ENCODE data around the gene PRPF40A.

Gene PRPF40A

DNA sequence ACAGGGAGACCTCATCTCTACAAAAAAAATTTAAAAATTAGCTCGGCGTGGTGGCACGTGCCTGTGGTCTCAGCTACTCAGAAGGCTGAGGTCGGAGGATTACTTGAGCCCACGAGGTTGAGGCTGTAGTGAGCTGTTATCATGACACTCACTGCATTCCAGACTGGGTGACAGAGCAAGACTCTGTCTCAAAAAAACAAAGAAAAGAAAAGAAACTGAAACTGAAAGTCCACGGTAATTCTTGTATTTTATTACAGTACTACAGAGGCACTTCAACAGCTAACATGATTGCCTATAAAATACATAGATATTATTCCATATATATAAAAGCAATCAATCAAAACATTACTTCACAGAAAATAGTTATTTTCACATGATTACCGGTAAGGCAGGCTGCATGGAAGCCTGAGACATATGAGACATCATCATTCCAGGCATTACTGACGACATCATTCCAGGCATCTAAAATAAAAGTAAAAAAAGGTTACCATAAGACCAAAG is 23.1 kb downstream of the PRPF40A start:
- Histone ChIP-seq H3K27me3 (ENCODE audit: control insufficient read depth, insufficient read depth, low read length, poor library complexity, severe bottlenecking) (no peaks in the 10 kb centered on the region), H3K36me3 (ENCODE audit: control insufficient read depth, insufficient read depth, low read length) (no peaks in the 10 kb centered on the region), H3K27ac (ENCODE audit: insufficient read depth, low read depth, low read length, poor library complexity, severe bottlenecking) (no peak overlapping the region), H3K4me1 (ENCODE audit: control insufficient read depth, insufficient read depth, low read length) (no peaks in the 10 kb centered on the region), H3K4me3 (ENCODE audit: insufficient read depth, low read depth, low read length) (no peak overlapping the region), H3K9me3 (ENCODE audit: control insufficient read depth, low read length) (no peaks in the 10 kb centered on the region)
- 94 to 95% methylated on average over 7 to 8 of the region's 8 CpGs for WGBS, 2 experiments

DNA sequence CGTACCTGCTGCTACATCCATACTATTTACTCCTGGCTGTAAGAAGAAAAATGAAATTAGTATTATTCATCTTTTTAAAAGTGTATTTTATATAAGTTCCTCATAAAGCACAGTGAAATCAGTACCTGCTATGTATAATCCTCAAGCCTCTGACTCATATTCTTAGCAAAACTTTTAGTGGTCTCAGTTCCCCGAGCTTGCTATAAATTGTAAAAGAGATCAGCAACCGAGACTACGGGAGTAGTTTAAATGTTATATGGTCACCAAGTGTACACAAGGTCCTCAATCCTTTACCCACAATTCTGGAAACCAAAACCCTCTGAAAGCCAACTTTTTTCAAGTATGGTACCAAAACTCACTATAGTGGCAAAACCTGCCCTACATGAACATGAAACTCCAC is 24.2 kb downstream of the PRPF40A start:
- WGBS, 2 experiments: 98 to 100% methylated on average over 3 to 4 of the region's 4 CpGs
- Histone ChIP-seq H3K36me3 (ENCODE audit: control insufficient read depth, insufficient read depth, low read length) (peaks cover 5% of the 10 kb centered on the region), H3K9me3 (ENCODE audit: control insufficient read depth, low read length) (no peaks in the 10 kb centered on the region)

DNA sequence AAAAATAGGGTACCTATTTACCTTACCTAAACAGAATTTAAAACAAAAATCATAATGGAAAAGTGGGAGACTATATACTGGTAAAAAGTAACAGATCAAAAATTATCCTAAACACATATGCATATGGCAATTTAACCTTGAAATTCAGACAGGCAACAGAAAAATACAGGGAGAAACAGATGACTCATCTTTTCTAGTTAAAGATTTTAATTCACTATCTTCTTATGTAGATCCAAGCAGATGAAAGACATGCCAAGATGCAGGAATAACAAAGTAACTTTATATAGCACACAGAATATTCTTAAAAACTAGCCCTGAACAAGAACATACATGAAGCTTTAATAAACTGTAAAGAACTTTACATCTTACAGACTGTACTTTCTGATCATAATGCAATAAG is 30.9 kb downstream of the PRPF40A start:
- H3K4me1 ChIP-seq (ENCODE audit: control insufficient read depth, insufficient read depth, low read length): no peaks in the 10 kb centered on the region

More for the DNA sequence above, 24.2 kb downstream of the PRPF40A start:
- Histone ChIP-seq H3K27me3 (ENCODE audit: control insufficient read depth, insufficient read depth, low read length, poor library complexity, severe bottlenecking) (no peaks in the 10 kb centered on the region), H3K4me3 (ENCODE audit: insufficient read depth, low read depth, low read length) (no peak overlapping the region), H3K4me1 (ENCODE audit: control insufficient read depth, insufficient read depth, low read length) (no peaks in the 10 kb centered on the region), H3K27ac (ENCODE audit: insufficient read depth, low read depth, low read length, poor library complexity, severe bottlenecking) (no peak overlapping the region)

DNA sequence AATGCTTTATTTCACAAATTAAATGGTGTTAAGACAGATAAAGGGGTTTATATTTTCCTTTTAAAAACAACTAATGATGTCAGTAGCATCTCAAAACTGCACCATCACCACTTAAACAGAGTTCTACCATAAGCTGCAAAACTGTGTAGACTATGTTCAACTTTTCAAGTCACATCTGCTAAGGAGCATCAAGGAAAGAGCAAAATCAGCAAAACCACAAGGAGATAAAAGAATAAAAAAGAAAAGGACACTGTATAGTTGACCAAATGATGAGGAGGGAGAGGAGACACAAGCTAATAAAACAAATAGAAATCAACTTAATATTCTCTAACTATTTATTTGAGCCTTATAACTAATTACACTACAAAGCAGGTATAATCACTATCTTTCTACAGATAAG is 33.9 kb downstream of the PRPF40A start:
- no peak overlapping the region for H3K4me3 ChIP-seq (ENCODE audit: insufficient read depth, low read depth, low read length)
- no peaks in the 10 kb centered on the region for H3K4me1 ChIP-seq (ENCODE audit: control insufficient read depth, insufficient read depth, low read length)
- no peaks in the 10 kb centered on the region for H3K27me3 ChIP-seq (ENCODE audit: control insufficient read depth, insufficient read depth, low read length, poor library complexity, severe bottlenecking)
- no peaks in the 10 kb centered on the region for H3K9me3 ChIP-seq (ENCODE audit: control insufficient read depth, low read length)
- H3K36me3 ChIP-seq (ENCODE audit: control insufficient read depth, insufficient read depth, low read length): peaks cover 31% of the 10 kb centered on the region
- H3K27ac ChIP-seq (ENCODE audit: insufficient read depth, low read depth, low read length, poor library complexity, severe bottlenecking): no peak overlapping the region

More for the DNA sequence above, 30.9 kb downstream of the PRPF40A start:
- Histone ChIP-seq H3K4me3 (ENCODE audit: insufficient read depth, low read depth, low read length) (no peak overlapping the region), H3K36me3 (ENCODE audit: control insufficient read depth, insufficient read depth, low read length) (peaks cover 25% of the 10 kb centered on the region), H3K27me3 (ENCODE audit: control insufficient read depth, insufficient read depth, low read length, poor library complexity, severe bottlenecking) (no peaks in the 10 kb centered on the region), H3K9me3 (ENCODE audit: control insufficient read depth, low read length) (no peaks in the 10 kb centered on the region), H3K27ac (ENCODE audit: insufficient read depth, low read depth, low read length, poor library complexity, severe bottlenecking) (no peak overlapping the region)

DNA sequence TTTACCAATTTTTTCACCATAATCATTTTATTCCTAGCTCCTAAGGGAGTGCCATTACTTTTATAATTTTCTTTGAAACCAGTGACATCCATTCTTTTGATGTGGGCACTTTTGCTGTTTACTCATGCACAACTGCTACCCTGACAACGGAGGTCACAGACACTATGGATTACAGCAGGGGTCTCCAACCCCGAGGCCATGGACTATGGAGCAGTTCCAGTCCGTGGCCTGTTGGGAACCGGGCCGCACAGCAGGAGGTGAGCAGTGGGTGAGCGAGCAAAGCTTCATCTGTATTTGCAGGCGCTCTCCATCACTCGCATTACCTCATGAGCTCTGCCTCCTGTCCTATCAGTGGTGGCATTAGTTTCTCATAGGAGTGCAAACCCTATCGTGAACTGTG is 34.6 kb downstream of the PRPF40A start:
- no peaks in the 10 kb centered on the region for H3K27me3 ChIP-seq (ENCODE audit: control insufficient read depth, insufficient read depth, low read length, poor library complexity, severe bottlenecking)
- WGBS, 2 experiments: 82 to 83% methylated on average over 9 of the region's 9 CpGs
- no peak overlapping the region for H3K27ac ChIP-seq (ENCODE audit: insufficient read depth, low read depth, low read length, poor library complexity, severe bottlenecking)
- no peaks in the 10 kb centered on the region for H3K9me3 ChIP-seq (ENCODE audit: control insufficient read depth, low read length)
- H3K4me1 ChIP-seq (ENCODE audit: control insufficient read depth, insufficient read depth, low read length): no peaks in the 10 kb centered on the region
- H3K4me3 ChIP-seq (ENCODE audit: insufficient read depth, low read depth, low read length): no peak overlapping the region
- H3K36me3 ChIP-seq (ENCODE audit: control insufficient read depth, insufficient read depth, low read length): peaks cover 28% of the 10 kb centered on the region

DNA sequence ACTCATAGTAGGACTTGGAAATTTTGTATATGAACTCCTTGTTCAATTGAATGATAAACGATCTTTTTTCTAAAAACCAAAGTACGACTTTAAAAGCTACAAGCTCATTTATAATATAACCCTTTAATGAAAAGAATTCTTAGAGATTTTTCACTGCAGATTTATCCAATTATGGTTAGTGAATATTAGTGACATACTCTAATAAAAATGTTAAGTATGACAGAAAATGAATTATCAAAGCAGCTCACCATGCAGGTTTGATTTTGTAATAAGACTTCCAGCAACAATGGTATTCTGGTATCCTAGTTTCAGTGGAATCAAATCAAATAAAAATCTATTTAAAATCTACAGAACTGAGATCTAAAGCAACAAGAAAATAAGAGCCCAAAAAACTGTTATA is 38.5 kb downstream of the PRPF40A start:
- WGBS, 2 experiments: no CpG with 5 or more reads among the region's 2 CpGs
- Histone ChIP-seq H3K36me3 (ENCODE audit: control insufficient read depth, insufficient read depth, low read length) (peaks cover 39% of the 10 kb centered on the region), H3K27ac (ENCODE audit: insufficient read depth, low read depth, low read length, poor library complexity, severe bottlenecking) (no peak overlapping the region), H3K4me3 (ENCODE audit: insufficient read depth, low read depth, low read length) (no peak overlapping the region), H3K27me3 (ENCODE audit: control insufficient read depth, insufficient read depth, low read length, poor library complexity, severe bottlenecking) (no peaks in the 10 kb centered on the region), H3K4me1 (ENCODE audit: control insufficient read depth, insufficient read depth, low read length) (no peaks in the 10 kb centered on the region), H3K9me3 (ENCODE audit: control insufficient read depth, low read length) (no peaks in the 10 kb centered on the region)

DNA sequence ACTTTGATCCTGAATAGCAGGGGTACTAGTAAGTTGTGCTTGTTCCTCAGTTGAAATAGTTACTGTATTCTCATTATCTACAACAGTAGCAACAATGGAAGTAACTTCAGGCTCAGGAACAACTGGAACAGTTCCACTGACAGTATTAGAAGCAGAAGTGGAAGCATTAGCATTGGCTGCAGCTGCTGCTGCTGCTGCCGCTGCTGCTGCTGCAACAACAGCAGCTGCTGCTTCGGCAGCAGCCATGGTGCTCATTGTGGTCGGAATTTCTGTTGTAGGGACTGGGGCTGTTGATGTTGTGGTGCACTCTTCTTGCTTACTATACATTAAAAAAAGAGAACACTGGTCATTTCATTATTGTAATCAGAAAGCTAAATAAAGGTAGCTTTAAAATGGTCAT is 40.8 kb downstream of the PRPF40A start:
- peaks cover 45% of the 10 kb centered on the region for H3K36me3 ChIP-seq (ENCODE audit: control insufficient read depth, insufficient read depth, low read length)
- H3K9me3 ChIP-seq (ENCODE audit: control insufficient read depth, low read length): no peaks in the 10 kb centered on the region
- H3K27ac ChIP-seq (ENCODE audit: insufficient read depth, low read depth, low read length, poor library complexity, severe bottlenecking): no peak overlapping the region
- 95 to 96% methylated on average over 2 to 3 of the region's 3 CpGs for WGBS, 2 experiments
- H3K4me3 ChIP-seq (ENCODE audit: insufficient read depth, low read depth, low read length): no peak overlapping the region
- H3K4me1 ChIP-seq (ENCODE audit: control insufficient read depth, insufficient read depth, low read length): no peaks in the 10 kb centered on the region
- H3K27me3 ChIP-seq (ENCODE audit: control insufficient read depth, insufficient read depth, low read length, poor library complexity, severe bottlenecking): no peaks in the 10 kb centered on the region

- no peaks in the 10 kb centered on the region for H3K9me3 ChIP-seq (ENCODE audit: control insufficient read depth, low read length)
- no peaks in the 10 kb centered on the region for H3K27me3 ChIP-seq (ENCODE audit: control insufficient read depth, insufficient read depth, low read length, poor library complexity, severe bottlenecking)
- 98 to 100% methylated on average over 2 to 4 of the region's 4 CpGs for WGBS, 2 experiments
- H3K36me3 ChIP-seq (ENCODE audit: control insufficient read depth, insufficient read depth, low read length): peaks cover 53% of the 10 kb centered on the region
- H3K27ac ChIP-seq (ENCODE audit: insufficient read depth, low read depth, low read length, poor library complexity, severe bottlenecking): no peak overlapping the region
- no peaks in the 10 kb centered on the region for H3K4me1 ChIP-seq (ENCODE audit: control insufficient read depth, insufficient read depth, low read length)
- H3K4me3 ChIP-seq (ENCODE audit: insufficient read depth, low read depth, low read length): no peak overlapping the region
Observed at GRCh38 chr2:152674334-152674733, 42.9 kb downstream of the PRPF40A start.

DNA sequence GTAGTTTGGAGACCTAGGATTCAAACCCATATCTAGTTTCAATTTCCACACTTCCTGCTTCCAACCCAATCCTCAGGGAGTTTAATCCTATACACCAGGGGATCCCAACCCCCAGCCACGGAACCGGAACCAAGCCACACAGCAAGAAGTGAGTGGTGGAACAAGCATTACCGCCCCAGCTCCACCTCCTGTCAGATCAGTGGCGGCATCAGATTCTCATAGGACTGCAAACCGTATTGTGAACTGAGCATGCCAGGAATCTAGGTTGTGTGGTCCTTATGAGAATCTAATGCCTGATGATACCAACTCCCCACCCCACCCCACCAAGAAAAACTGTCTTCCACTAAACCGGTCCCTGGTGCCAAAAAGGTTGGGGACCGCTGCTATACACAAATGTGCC is 52.5 kb downstream of the PRPF40A start:
- Histone ChIP-seq H3K9me3 (ENCODE audit: control insufficient read depth, low read length) (no peaks in the 10 kb centered on the region), H3K4me3 (ENCODE audit: insufficient read depth, low read depth, low read length) (no peak overlapping the region), H3K27me3 (ENCODE audit: control insufficient read depth, insufficient read depth, low read length, poor library complexity, severe bottlenecking) (no peaks in the 10 kb centered on the region), H3K36me3 (ENCODE audit: control insufficient read depth, insufficient read depth, low read length) (peaks cover 62% of the 10 kb centered on the region), H3K27ac (ENCODE audit: insufficient read depth, low read depth, low read length, poor library complexity, severe bottlenecking) (no peak overlapping the region), H3K4me1 (ENCODE audit: control insufficient read depth, insufficient read depth, low read length) (no peaks in the 10 kb centered on the region)
- WGBS, 2 experiments: 92 to 96% methylated on average over 7 of the region's 7 CpGs

DNA sequence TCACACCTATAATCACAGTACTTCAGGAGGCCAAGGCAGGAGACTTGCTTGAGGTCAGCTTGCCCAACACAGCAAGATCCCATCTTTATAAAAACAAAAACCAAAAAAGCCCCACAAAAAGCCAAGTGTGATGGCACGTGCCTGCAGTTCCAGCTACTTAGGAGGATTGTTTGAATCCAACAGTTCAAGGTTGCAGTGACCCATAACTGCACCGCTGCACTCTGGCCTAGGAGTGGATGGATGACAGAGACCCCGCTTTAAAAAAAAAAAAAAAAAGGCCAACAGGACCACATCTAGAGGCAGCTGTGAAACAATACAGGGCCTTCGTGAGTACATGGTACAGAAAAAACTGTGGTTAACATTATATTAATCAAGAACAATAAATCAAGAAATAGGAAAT is 56.2 kb downstream of the PRPF40A start:
- Histone ChIP-seq H3K4me3 (ENCODE audit: insufficient read depth, low read depth, low read length) (no peak overlapping the region), H3K27ac (ENCODE audit: insufficient read depth, low read depth, low read length, poor library complexity, severe bottlenecking) (no peak overlapping the region), H3K36me3 (ENCODE audit: control insufficient read depth, insufficient read depth, low read length) (peaks cover 57% of the 10 kb centered on the region), H3K4me1 (ENCODE audit: control insufficient read depth, insufficient read depth, low read length) (no peaks in the 10 kb centered on the region), H3K27me3 (ENCODE audit: control insufficient read depth, insufficient read depth, low read length, poor library complexity, severe bottlenecking) (no peaks in the 10 kb centered on the region), H3K9me3 (ENCODE audit: control insufficient read depth, low read length) (no peaks in the 10 kb centered on the region)
- 87 to 97% methylated on average over 3 of the region's 4 CpGs for WGBS, 2 experiments

DNA sequence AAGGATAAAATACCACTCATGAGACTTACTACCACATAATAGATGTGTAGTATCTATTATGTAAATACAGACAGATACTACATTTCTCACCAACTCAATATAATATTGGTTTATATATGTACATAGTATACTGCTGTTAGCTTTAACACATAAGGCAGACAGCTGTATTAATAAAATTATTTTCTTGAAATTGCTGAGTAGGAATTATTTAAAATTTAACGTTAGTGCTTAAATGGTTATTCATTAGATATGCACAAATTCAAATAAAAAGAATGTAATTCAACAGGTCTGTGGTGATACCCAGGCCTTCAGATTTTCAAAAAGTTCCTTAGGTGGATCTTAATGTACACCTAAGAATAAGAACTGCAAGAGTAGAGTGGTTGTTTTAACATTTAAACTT is 59.0 kb downstream of the PRPF40A start:
- peaks cover 41% of the 10 kb centered on the region for H3K36me3 ChIP-seq (ENCODE audit: control insufficient read depth, insufficient read depth, low read length)
- 83% methylated on average over 1 of the region's 1 CpG; no CpG with 5 or more reads in 1 of the 2 experiments for WGBS, 2 experiments
- no peaks in the 10 kb centered on the region for H3K27me3 ChIP-seq (ENCODE audit: control insufficient read depth, insufficient read depth, low read length, poor library complexity, severe bottlenecking)
- H3K4me1 ChIP-seq (ENCODE audit: control insufficient read depth, insufficient read depth, low read length): no peaks in the 10 kb centered on the region
- no peaks in the 10 kb centered on the region for H3K9me3 ChIP-seq (ENCODE audit: control insufficient read depth, low read length)
- no peak overlapping the region for H3K27ac ChIP-seq (ENCODE audit: insufficient read depth, low read depth, low read length, poor library complexity, severe bottlenecking)
- no peak overlapping the region for H3K4me3 ChIP-seq (ENCODE audit: insufficient read depth, low read depth, low read length)

All from ectodermal cell (in vitro differentiated cells).